ENCODE data around the gene TTC21A.

DNA sequence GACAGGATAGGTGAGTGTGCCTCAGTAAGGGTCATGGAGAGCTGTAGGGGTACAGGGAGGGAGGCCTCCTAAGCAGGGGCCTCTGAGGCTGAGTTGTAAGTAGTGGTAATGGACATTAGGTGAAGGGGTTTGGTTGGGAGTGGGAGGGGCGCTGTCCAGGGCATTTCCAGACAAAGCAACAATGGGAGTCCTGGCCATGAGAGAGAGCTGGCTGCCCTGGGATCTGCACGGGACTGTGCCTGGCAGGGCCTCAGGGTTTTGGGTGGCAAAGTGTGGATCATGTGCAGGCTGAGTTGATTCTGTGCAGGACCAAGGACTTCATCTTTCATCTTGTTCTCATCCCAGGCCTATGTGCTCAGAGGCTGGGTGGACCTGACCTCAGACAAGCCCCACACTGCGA lies 4.6 kb downstream of the TTC21A start:
- TF ChIP-seq, protein P1, sequence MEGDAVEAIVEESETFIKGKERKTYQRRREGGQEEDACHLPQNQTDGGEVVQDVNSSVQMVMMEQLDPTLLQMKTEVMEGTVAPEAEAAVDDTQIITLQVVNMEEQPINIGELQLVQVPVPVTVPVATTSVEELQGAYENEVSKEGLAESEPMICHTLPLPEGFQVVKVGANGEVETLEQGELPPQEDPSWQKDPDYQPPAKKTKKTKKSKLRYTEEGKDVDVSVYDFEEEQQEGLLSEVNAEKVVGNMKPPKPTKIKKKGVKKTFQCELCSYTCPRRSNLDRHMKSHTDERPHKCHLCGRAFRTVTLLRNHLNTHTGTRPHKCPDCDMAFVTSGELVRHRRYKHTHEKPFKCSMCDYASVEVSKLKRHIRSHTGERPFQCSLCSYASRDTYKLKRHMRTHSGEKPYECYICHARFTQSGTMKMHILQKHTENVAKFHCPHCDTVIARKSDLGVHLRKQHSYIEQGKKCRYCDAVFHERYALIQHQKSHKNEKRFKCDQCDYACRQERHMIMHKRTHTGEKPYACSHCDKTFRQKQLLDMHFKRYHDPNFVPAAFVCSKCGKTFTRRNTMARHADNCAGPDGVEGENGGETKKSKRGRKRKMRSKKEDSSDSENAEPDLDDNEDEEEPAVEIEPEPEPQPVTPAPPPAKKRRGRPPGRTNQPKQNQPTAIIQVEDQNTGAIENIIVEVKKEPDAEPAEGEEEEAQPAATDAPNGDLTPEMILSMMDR (conservative IDR thresholded peaks at IDR 0.05; ENCODE audit: low read depth, low read length), result no peak
- TF ChIP-seq EZH2phosphoT487 (IDR thresholded peaks at IDR 0.05; ENCODE audit: borderline replicate concordance, low read length), result no peak
